ENCODE data around the gene AGPAT1.
"Not testable (repeated sequence)": the region's sequence is repeated elsewhere in the genome, so short reads cannot be mapped to it uniquely, and the experiment has no call there.

The AGPAT1 gene, protein sequence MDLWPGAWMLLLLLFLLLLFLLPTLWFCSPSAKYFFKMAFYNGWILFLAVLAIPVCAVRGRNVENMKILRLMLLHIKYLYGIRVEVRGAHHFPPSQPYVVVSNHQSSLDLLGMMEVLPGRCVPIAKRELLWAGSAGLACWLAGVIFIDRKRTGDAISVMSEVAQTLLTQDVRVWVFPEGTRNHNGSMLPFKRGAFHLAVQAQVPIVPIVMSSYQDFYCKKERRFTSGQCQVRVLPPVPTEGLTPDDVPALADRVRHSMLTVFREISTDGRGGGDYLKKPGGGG

DNA sequence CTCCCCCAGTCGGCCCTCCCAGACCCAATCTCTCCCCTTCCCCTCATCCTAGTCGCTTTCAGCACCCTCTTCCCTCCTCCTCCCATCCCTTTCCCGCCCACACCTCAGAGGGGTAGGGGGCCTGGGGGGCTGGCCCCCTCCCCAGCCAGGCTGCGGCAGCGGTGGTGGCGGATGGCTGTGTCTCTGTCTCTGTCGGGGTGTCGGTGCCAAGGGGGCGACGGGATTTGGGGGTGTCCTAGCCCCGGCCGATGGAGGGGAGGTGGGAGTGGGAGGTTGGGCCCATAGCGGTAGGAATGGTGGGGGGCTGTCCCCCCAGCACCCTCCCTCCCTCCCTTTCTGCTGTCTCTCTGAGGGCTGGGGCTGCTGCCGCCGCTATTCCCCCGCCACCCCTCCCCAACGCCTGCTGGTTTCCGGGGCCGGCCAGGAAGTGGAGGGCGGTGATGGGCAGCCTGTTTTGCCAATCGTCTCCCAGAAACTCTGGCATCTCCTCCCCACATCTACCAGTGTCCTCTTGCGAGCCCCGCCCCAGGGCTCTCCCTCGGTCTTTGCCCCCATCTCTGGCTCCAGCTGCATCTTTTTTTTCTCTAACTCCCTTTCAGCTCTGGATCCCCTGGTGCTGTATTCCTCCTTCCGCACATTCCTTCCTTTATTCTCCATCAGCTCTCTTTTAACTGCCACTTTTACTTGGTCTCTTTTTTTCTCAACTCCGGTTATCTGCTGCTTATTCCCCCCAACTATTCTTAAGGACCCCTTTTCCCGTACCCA lies at the start of gene AGPAT1:
AGPAT1 (minus strand) TSS at position 374 of the 765 bp plus-strand sequence. CDS start 4,588 bp downstream, outside the sequence.
- peaks cover 70% of the 10 kb centered on the region for H3K4me1 Mint-ChIP-seq
- CTCF ChIA-PET, result no interaction called here

DNA sequence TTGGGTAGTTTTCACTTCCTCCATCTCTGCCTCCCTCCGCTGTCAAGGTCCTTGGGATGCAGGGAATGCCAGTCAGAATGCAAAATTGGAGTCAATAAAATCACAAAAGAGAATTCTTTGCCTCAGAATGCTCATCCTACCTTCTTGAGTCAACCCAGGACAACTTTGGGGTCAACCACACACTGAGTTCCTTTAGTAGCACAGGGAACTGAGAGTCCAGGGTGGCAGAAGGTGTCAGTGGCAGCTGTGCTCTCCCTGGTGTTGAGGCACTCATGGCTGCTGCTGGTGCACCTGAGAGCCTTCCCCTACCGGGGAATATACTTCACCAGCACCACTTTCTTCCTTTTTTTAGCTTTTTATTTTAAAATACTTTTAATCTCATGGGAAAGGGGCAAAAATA lies 48.8 kb upstream of the AGPAT1 start:
- no peaks in the 10 kb centered on the region for H3K4me1 Mint-ChIP-seq
- H3K36me3 Mint-ChIP-seq, result no peaks in the 10 kb centered on the region
- no peak for DNase-seq
- no peak overlapping the region for H3K4me3 Mint-ChIP-seq
- no peak overlapping the region for H3K27ac Mint-ChIP-seq
- peaks cover 14% of the 10 kb centered on the region for H3K27me3 Mint-ChIP-seq
- H3K9me3 Mint-ChIP-seq, result no peaks in the 10 kb centered on the region
- CTCF ChIA-PET, result no interaction called here

More for the DNA sequence above, at the start of gene AGPAT1:
- DNase-seq, result peak; percentile 98
- H3K9me3 Mint-ChIP-seq, result no peaks in the 10 kb centered on the region
- H3K27me3 Mint-ChIP-seq, result no peaks in the 10 kb centered on the region
- H3K36me3 Mint-ChIP-seq, result peaks cover 24% of the 10 kb centered on the region
- peak within 1 kb of the TSS; percentile 85 for H3K4me3 Mint-ChIP-seq
- H3K27ac Mint-ChIP-seq, result peak within 1 kb of the TSS; percentile 92

DNA sequence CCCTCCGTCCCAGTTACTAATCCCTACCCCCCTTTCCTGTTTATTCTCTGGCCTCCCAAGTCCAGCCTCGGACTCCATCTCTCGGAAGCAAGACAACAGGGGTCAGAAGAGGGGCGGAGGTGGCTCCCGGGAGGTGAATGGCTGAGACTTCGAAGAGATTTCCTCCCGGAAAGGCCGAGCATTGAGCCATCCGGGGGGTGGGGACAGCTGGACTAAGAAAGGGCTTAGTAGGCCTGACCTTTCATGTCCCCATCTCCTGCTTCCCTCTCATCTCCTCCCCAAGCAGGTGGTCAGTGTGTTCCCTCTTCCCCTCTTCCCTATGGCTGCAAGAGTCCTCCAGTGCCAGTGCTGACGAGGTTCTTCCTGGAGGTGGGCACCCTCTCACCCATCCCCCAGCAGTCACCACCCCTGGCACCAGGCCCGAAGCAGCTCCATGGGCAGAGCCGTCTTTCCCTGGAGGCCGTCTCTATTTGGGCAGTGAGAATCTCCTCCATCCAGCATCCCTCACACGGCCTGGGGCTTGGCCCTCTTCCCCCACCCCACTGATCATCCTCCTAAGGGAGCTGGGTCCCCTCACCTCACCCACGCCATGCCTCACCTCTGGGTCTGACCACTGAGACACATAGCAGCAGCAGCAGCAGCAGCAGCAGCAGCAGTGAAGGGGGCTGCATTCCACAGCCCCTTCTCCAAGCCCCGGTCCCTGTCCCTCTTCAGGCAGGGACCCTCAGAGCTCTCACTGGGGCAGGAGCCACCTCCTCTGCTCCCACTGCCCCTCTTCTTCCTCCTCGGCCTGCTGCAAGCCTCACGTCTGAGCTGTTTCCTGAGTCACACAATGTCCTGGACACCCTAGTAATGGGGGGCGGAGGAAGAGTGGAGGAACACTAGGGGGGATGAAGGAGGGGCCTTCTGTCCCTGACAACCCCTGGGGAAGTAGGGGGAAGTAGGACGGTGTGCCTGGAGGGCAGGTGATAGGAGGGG lies 47.7 kb upstream of the AGPAT1 start, which contains the start of gene NOTCH4:
NOTCH4 (minus strand) TSS at position 810 of the 978 bp plus-strand sequence; CDS start at position 671, 139 bp downstream.
- H3K36me3 Mint-ChIP-seq, result no peaks in the 10 kb centered on the region
- H3K4me1 Mint-ChIP-seq, result no peaks in the 10 kb centered on the region
- peaks cover 19% of the 10 kb centered on the region for H3K27me3 Mint-ChIP-seq
- no peak within 1 kb of the TSS for H3K4me3 Mint-ChIP-seq
- H3K9me3 Mint-ChIP-seq, result no peaks in the 10 kb centered on the region
- H3K27ac Mint-ChIP-seq, result peak within 1 kb of the TSS; percentile 30
- CTCF ChIA-PET, result interaction anchor here (0.8 kb wide), 1 partner anchor 104 kb away, joined by 3 read pairs; no protein-coding TSS in a partner anchor
- DNase-seq, result no peak

DNA sequence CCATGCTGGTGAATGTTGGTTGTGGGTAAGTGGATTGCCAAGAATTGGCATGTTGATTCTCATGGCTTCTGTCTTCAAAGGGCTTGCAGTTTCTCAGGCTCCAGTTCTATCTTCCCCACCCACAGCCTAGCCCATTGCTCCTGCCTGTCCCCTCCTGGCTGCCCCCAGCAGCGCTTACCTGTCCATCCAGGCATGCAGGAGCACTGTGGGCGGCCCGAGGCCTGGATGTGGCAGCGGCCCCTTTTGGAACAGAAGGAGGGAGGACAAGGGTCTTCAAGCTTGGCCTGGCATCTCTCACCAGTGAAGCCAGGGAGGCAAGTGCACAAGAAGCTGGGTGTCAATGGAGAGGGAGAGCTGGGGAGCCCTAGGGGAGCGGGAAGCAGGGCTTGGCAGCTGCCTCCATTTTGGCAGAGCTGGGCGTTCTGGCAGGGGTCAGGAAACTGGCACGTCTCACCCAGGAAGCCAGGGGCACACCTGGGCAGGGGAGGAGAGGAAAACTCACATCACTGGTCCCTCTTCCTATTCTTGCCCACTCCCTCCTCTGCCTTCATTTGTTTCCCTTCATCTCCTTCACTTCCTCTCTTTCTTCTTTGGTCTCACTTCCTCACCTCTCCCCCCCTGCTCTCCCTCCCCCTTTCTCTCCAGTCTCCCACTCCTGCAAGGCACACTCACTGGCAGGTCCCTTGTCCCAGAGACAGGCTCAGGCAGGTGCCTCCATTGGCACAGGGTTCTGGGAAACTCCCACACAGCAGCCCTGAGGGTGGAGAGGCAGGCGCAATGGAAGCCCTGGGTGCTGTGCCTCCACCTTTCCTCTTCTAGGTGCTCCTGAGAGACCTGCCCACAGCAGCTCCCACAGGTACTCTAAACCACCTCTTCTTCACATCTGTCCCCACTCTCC lies 46.7 kb upstream of the AGPAT1 start:
- H3K27ac Mint-ChIP-seq, result no peak overlapping the region
- CTCF ChIA-PET, result no interaction called here
- H3K9me3 Mint-ChIP-seq, result no peaks in the 10 kb centered on the region
- no peaks in the 10 kb centered on the region for H3K36me3 Mint-ChIP-seq
- peaks cover 19% of the 10 kb centered on the region for H3K27me3 Mint-ChIP-seq
- no peak overlapping the region for H3K4me3 Mint-ChIP-seq
- no peaks in the 10 kb centered on the region for H3K4me1 Mint-ChIP-seq
- DNase-seq, result no peak

DNA sequence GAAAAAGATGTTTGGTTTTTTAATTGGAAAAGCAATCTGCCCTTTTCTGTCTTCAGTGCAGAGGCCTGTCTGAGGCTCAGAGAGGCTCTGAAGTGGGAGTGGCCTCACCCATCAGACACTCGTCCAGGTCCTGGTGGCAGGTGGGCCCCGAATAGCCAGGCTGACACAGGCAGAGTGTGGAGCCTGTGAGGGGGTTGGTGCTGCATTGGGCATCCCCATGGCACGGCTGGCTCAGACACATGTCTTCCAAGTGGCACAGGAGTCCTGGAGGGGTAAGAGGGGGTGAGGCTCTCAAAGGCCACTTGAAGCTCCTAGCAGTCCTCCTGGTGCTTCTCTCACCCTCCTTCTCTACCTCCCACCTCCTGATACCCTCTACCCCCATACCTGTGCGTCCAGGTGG lies 44.1 kb upstream of the AGPAT1 start:
- CTCF ChIA-PET, result no interaction called here
- H3K27me3 Mint-ChIP-seq, result peaks cover 22% of the 10 kb centered on the region

DNA sequence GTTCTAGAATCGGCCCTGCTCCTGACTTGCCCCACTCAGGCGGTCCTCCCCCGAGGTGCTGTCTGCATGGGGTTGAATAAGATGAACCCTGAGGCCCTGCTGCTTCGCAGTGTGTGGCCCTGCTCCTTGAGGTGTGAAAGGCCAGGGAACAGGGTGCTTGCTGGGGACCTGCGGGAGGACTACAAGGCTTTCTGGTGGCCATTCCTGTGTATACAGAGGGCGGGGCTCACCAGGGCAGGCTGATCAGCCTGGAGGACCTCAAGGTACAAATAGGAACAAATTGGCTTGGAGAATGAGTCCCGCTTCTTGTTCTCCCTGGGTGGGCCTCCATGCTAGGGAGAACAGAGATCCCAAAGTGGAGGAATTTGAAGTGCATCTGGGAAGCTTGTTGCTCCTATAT lies 42.3 kb upstream of the AGPAT1 start:
- Mint-ChIP-seq H3K4me1 (no peaks in the 10 kb centered on the region), H3K27me3 (peaks cover 17% of the 10 kb centered on the region), H3K27ac (no peak overlapping the region), H3K9me3 (no peaks in the 10 kb centered on the region), H3K4me3 (no peak overlapping the region), H3K36me3 (no peaks in the 10 kb centered on the region)
- CTCF ChIA-PET, result no interaction called here
- no peak for DNase-seq

More for the DNA sequence above, 44.1 kb upstream of the AGPAT1 start:
- no peaks in the 10 kb centered on the region for H3K9me3 Mint-ChIP-seq
- no peaks in the 10 kb centered on the region for H3K36me3 Mint-ChIP-seq
- H3K27ac Mint-ChIP-seq, result no peak overlapping the region
- DNase-seq, result no peak
- H3K4me3 Mint-ChIP-seq, result no peak overlapping the region
- H3K4me1 Mint-ChIP-seq, result no peaks in the 10 kb centered on the region

DNA sequence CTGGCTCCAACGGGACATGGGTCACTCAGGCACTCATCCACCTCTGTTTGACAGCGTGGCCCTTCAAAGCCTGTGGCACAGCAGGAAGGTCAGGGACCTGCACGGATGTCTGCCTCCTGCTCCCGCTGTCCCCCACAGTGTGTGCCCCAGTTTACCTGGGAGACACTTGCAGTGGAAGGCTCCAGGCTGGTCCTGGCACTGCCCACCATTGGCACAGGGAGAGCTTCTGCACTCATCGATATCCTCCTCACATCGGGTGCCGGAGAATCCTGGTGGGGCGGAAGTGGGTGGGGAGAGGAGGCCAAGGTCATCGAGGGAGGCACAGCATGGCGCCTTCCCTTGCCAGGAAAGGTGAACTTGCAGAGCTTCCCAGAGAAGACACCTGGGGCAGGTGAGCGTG lies 41.1 kb upstream of the AGPAT1 start:
- Mint-ChIP-seq H3K9me3 (no peaks in the 10 kb centered on the region), H3K27ac (no peak overlapping the region), H3K4me3 (no peak overlapping the region), H3K27me3 (peaks cover 21% of the 10 kb centered on the region), H3K36me3 (no peaks in the 10 kb centered on the region), H3K4me1 (no peaks in the 10 kb centered on the region)
- CTCF ChIA-PET, result interaction anchor here (1.0 kb wide), 1 partner anchor 21 kb away, joined by 3 read pairs; no protein-coding TSS in a partner anchor
- no peak for DNase-seq

DNA sequence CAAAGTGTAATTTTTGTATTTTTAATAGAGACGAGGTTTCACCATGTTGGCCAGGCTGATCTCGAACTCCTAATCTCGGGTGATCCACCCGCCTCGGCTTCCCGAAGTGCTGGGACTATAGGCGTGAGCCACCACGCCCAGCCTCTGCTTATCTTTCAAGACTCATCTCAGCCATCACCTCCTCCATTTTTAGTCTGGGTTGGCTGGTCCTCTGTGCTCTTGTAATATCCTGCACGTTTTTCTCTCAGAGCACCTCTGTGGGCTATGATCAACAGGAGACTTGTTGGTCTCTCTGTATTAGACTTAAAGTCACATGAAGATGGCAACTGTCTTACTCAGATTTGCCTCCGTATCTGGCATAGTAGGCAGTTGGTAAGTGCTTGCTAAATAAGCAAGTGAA lies 40.4 kb upstream of the AGPAT1 start:
- H3K27ac Mint-ChIP-seq, result no peak overlapping the region
- no peak for DNase-seq
- no peaks in the 10 kb centered on the region for H3K36me3 Mint-ChIP-seq
- no peak overlapping the region for H3K4me3 Mint-ChIP-seq
- no peaks in the 10 kb centered on the region for H3K4me1 Mint-ChIP-seq
- CTCF ChIA-PET, result no interaction called here
- H3K9me3 Mint-ChIP-seq, result no peaks in the 10 kb centered on the region
- peaks cover 21% of the 10 kb centered on the region for H3K27me3 Mint-ChIP-seq

DNA sequence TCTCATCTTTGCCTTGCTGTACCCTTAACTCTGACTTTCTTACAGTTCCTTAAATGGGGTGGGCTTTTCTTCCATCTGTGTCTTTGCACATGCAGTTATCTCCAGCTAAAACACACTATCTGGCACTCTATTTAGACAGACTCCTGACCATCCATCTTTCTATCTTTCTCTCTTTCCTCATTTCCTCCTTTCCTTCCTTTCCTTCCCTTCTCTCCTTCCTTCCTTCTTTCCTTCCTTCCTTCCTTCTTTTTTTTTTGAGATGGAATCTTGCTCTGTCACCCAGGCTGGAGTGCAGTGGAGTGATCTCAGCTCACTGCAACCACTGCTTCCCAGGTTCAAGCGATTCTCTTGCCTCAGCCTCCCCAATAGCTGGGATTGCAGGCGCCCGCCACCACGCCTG lies 39.7 kb upstream of the AGPAT1 start:
- H3K27me3 Mint-ChIP-seq, result peaks cover 21% of the 10 kb centered on the region
- CTCF ChIA-PET, result no interaction called here
- no peak overlapping the region for H3K4me3 Mint-ChIP-seq
- no peak for DNase-seq
- H3K9me3 Mint-ChIP-seq, result no peaks in the 10 kb centered on the region
- H3K4me1 Mint-ChIP-seq, result no peaks in the 10 kb centered on the region
- H3K27ac Mint-ChIP-seq, result no peak overlapping the region
- no peaks in the 10 kb centered on the region for H3K36me3 Mint-ChIP-seq

DNA sequence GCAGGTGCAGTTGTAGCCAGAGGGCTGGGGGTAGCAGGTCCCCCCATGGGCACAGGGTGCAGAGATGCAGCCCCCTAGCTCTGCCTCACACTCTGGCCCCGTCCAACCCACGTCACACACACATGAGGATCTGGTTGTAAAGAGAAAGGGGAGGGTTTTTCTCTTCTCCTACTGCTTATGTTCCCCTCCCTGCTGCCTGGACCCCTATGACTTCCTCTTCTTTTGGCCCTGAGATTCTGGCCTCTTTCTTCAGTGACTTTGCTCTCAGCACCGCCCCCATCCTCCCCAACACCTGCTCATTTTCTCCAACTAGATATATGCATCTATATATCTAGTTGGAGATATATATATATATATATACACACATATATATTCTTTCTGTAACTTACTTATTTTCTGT lies 38.2 kb upstream of the AGPAT1 start:
- no peaks in the 10 kb centered on the region for H3K4me1 Mint-ChIP-seq
- peaks cover 21% of the 10 kb centered on the region for H3K27me3 Mint-ChIP-seq
- H3K4me3 Mint-ChIP-seq, result no peak overlapping the region
- CTCF ChIA-PET, result no interaction called here
- no peak overlapping the region for H3K27ac Mint-ChIP-seq
- no peak for DNase-seq
- no peaks in the 10 kb centered on the region for H3K36me3 Mint-ChIP-seq
- no peaks in the 10 kb centered on the region for H3K9me3 Mint-ChIP-seq

DNA sequence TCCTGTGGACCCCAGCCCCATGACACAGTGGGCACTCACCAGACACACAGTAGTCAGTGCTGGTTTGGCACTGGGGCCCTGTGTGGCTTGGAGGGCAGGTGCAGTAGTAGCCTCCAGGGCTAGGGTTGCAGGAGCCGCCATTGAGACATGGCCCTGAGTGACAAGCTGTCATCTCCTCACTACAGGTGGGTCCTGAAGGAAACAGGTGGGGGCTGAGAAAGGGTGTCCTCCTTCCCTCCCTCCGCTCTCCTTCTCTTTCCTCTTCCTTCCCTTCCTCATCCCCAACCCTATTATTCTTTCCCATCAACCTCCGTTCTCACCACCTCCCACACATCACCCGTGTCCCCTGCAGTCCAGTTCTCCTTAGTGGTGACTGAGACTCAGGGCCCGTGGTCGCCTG lies 37.8 kb upstream of the AGPAT1 start:
- Mint-ChIP-seq H3K4me3 (no peak overlapping the region), H3K27me3 (peaks cover 21% of the 10 kb centered on the region), H3K27ac (no peak overlapping the region), H3K36me3 (no peaks in the 10 kb centered on the region), H3K9me3 (no peaks in the 10 kb centered on the region), H3K4me1 (no peaks in the 10 kb centered on the region)
- no peak for DNase-seq
- CTCF ChIA-PET, result no interaction called here

DNA sequence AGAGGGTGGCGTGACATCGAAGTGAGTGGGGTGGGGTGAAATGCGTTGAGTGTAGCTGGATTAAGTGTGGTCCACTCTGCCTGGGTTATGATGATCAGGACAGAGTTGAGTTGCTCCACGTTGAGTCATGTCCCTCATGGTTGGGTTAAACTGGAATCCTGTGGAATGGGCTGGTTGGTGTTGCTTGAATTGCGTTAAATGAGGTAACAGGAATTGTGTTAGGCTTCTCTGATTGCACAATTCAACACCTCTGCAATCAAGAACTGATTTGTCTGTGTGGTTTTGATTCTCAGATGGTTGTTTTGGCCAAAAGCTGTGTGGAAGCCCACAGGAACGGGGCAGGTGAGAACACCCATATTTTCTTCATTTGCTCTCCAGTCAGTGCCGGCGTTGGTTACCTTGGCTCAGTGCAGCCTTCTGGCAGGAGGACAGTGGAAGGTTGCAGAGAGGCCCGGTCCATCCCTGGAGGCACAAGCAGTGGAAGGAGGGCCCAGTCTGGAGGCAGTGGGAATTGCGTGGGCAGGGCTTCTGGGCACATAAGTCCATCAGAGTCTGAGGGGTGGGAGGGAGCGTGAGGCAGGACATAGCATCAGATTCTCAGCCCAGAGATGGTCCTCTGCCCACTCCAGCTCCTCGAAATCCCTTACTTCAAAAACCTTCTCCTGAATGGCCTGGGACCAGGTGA lies 36.3 kb upstream of the AGPAT1 start:
- Mint-ChIP-seq H3K4me1 (no peaks in the 10 kb centered on the region), H3K36me3 (no peaks in the 10 kb centered on the region), H3K4me3 (no peak overlapping the region), H3K27me3 (peaks cover 29% of the 10 kb centered on the region), H3K9me3 (no peaks in the 10 kb centered on the region), H3K27ac (no peak overlapping the region)
- DNase-seq, result no peak
- CTCF ChIA-PET, result no interaction called here

DNA sequence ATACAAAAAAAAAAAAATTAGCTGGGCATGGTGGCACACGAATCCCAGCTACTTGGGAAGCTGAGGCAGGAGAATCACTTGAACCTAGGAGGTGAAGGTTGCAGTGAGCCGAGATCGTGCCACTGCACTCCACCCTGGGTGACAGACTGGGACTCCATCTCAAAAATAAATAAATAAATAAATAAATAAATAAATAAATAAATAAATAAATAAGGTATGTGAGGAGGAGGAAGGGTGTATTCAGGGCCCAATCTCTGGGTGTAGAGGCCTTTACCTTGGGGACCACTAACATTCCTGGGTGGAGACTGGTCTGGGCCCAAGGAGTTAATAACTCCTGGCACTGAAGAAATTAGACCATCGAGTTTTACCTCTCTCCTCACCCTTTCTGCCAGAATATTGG lies 35.5 kb upstream of the AGPAT1 start:
- H3K4me1 Mint-ChIP-seq, H3K27ac Mint-ChIP-seq, DNase-seq, CTCF ChIA-PET, H3K36me3 Mint-ChIP-seq, H3K4me3 Mint-ChIP-seq, H3K9me3 Mint-ChIP-seq: not testable (repeated sequence)
- peaks cover 37% of the 10 kb centered on the region for H3K27me3 Mint-ChIP-seq

Measured in activated naive CD4-positive, alpha-beta T cell treated with anti-CD3 and anti-CD28 coated beads, Interleukin-2, amount 10 ng/mL, durations not matched to agents 7 days and 5 days (primary cell).